GM19035 (cell line): ENCODE measurements around the gene CNKSR2.
"Not testable (repeated sequence)": the region's sequence is repeated elsewhere in the genome, so short reads cannot be mapped to it uniquely, and the experiment has no call there.

Experiments
- ATAC-seq: cut with Tn5 transposase; IDR thresholded peaks from one replicate; pipeline ENCODE4 v1.9.1; 2021; ENCODE audit not compliant: unreplicated experiment

Gene CNKSR2

DNA sequence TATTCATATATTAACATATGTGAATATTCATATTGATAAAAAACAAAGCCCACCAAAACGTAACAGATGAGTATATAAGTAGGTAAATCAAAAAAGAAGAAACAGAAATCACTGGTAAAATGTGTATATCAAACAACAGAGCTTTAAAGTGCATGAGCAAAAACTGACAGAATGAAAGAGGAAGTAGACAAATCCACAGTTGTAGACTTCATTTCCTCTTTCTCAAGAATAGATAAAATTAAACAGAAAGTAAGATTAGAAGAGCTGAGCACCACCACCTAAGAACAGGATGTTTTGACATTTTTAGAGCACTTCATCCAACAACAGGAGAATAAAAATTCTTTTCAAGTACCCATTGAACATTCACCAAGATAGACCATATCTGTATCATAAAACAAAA, 64.6 kb downstream of the CNKSR2 start:
- peak; percentile 92 for ATAC-seq

- no peak for ATAC-seq
Measured at GRCh38 chrX:21440911-21441310, 66.7 kb downstream of the CNKSR2 start.

- ATAC-seq = no peak
Measured at GRCh38 chrX:21457718-21458117, 83.5 kb downstream of the CNKSR2 start.

DNA sequence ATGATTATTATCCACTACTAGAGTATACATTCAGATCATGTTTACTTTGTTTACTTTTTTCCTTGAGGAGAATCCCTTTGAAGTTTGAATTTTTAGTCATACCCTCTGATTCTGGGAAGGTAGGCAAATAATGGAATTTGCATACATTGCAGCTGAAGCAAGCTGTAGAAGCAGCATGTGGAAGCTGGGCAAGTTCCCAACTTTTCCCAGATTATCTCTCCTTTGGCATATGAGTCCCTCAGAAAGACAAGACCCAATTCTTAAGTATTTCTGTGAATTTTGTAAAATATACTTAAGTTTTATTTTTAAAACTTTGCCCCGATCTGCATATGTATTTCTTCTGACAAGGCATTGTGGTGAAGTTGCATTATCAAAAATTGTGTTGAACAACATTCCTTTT, 94.9 kb downstream of the CNKSR2 start:
- no peak for ATAC-seq

DNA sequence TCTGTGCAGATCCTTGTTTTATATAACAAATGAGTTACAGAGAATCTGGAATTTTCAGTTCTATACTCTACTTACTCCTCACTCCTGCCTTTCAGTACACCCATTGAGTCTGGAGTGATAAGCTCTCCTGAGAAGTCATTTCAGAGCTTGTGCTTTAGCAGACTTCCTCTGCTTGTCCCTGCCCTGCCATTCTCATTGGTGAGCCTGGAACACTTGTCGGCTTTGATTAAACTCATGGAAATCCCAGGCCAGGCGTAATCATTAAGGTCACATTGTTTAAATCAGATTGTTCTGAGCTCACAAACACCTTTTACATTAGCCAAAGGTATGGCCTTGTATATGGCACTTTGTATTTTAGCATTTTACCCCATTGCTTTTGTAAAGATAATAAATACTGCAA, 102.7 kb downstream of the CNKSR2 start:
- no peak for ATAC-seq

DNA sequence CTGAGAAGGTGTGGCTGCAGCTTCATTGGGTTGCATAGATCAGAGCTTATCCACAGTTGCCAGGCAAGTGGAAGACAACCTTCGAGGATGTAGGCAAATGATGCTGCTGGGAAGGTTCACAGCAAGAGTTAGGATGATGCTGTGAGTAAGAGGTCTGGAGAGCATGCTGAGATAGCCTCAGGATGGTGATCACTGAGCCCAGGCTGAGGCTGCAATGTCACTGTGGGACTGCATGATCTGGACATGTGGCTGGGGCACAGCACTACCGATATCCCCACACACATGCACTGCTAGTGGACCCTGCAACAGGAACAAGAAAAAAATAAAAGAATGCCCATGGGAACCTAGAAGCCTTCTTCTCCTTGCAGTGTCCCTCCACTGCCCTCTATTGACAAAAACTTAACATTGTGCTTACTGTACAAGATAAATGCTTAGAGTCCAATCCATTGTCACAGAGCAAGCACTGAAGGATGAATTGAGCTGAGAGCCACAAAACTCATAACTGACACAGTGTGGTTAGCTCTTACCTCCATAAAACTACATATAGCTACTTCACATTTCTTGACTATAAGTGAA, 105.6 kb downstream of the CNKSR2 start:
- peak; percentile 65 for ATAC-seq

DNA sequence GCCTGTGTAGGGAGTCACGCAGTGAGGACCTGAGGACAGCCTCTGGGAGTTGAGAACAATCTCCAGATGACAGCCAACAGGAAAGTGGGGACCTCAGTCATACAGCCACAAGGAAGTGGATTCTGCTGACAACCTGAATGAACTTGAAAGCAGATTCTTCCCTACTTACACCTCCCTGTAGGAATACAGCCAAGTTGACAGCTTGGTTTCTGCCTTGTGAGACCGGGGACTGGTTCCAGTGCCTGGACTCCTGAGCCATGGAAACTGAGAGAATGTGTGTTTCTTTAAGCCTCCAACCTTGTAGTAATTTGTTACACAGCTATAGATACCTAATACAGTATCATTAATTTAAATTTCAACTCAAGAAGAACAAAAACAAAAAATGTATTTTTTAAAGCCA, 107.5 kb downstream of the CNKSR2 start:
- ATAC-seq = no peak

GRCh38 chrX:21484051-21484450, 109.8 kb downstream of the CNKSR2 start:
- not testable (repeated sequence) for ATAC-seq

DNA sequence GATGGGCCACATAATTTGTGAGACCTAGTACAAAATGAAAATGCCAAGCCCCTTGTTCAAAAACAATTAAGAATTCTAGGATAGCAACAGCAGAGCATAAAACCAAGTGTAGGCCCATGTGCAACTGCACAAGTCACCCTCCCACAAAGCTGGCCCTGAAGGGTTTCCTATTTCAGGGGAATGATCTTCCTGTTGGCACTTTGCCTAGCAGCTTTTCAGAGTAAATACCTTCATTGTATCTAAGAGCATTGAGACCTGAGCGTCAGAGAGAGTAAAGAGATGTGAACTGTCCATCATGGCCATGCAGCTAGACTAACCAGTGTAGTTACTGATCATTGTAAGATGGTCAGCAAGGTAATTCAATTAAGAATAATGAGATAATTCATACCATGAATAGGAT, 113.6 kb downstream of the CNKSR2 start:
- ATAC-seq = no peak

DNA sequence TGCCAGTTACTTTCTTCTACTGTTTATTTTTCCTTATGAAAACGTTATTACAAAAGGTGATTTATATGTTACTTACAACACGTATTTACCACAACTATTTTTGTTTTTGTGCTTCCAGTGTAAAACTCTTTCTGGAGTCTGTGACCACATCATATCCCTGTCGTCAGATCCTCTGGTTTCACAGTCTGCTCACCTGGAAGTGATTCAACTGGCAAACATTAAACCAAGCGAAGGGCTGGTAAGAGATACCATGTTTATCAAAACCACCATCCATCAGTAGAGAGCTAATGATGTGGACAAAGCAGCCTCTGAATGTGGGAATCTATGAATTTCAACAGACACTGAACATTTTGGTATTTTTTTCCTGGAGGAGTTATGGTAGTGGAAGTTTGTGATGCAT, 116.1 kb downstream of the CNKSR2 start:
- no peak for ATAC-seq

DNA sequence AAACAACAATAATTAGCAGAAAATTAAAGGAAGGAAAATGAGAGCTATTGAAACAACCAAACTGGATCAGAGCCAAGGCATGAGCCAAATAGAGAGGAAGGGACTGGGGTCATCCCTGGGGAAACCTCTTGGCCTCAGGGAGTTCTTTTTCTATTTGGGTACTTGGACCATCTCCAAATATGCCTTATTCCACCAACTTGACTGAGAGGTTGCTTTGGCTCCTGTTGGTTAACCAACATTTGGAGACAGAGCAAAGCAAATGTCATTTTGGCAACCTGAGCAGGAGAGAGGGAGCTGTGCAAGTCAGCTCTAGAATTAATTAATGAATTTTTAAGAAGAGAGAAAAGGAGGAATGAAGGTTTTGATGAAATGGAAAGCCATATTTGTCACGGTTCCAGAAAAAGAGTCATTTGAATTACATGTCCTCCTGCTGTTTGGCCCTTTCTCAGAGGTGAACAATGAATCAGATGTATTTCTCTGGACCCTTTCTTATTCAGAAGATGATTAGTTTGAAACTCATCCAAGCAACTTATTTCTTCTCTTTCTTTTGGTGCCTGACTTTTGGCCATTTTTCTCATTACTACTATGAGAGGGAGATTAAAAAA, 119.1 kb downstream of the CNKSR2 start:
- ATAC-seq = no peak

DNA sequence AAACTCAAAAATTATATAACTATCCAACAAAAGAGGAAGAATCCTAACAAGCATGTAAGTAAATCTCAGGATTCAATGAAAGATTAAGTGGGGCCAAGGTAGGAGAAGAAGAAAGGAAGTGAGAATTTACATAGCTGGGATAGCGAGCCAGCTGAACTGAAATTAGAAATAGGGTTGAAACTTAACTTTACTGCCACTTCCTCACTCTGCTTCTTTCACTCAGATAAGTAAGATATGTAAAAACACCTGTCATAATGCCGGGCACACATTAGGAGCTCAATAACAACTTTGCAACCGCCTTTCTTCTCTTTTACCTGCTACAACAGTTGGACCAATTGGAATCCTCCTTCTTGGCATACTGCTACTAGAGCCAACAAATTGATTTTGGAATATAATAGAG, 129.4 kb downstream of the CNKSR2 start:
- ATAC-seq = no peak

GRCh38 chrX:21509912-21510311, 135.7 kb downstream of the CNKSR2 start:
- no peak for ATAC-seq

DNA sequence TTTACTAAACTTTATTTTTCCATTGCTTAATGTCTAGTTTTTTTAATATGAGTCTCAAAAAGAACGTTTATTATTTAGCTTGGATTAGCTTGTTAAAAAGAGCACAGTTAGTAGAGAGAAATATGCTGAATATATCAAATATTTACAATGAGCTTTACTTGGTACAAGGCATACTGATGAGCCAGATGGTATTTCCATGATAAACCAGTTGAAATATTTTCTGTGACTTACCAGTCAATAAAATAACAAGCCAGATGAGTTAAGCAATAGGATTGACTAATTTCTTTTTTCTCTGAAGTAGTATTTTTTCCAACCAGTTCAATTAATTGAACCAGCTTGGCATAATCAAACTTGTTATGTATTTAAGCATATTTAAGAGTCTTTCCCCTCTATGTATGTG, 149.8 kb downstream of the CNKSR2 start:
- ATAC-seq = no peak

DNA sequence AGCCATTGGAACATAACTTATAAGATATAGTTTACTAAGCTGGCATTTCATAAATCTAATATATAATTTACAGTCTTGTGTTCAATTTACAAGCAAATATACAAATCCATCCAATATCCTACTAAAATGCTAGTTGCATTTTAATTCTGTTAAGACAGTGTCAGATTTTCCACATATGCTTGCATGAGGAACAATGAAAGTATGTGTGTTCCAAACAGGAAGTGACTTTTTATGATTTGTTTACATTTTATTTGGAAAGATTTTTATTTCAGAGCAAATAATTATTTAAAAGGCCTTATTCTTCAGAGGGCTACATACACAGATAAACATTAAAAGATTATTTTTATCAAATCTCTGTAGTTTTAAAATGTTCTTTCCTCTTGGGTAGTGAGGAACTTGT, 153.9 kb downstream of the CNKSR2 start:
- ATAC-seq = no peak

GRCh38 chrX:21529771-21530170, 155.6 kb downstream of the CNKSR2 start:
- no peak for ATAC-seq

GRCh38 chrX:21544642-21545041, 170.4 kb downstream of the CNKSR2 start:
- ATAC-seq = not testable (repeated sequence)

GRCh38 chrX:21559417-21559816, 185.2 kb downstream of the CNKSR2 start:
- ATAC-seq = no peak

- ATAC-seq = no peak
Measured at GRCh38 chrX:21565025-21565424, 190.8 kb downstream of the CNKSR2 start.

DNA sequence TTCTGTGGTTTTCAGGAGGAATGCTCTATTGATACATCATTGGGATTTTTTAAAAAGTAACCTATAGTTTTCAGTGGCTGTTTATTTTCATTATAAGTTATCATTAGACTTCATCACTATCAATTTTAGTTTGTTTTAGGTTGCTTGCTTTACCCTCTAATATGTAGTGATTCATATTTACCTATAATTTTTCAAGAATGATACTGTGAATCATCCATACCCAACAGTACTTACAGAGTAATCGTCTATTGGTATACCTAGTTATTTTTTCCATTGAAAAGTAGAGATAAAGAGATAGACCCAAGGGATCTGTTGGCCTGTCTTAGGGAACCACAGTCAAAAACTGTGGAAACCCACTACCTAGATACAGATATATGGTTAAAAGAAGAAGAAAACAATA, 200.6 kb downstream of the CNKSR2 start:
- no peak for ATAC-seq

GRCh38 chrX:21581479-21581878, 207.3 kb downstream of the CNKSR2 start:
- ATAC-seq = no peak

DNA sequence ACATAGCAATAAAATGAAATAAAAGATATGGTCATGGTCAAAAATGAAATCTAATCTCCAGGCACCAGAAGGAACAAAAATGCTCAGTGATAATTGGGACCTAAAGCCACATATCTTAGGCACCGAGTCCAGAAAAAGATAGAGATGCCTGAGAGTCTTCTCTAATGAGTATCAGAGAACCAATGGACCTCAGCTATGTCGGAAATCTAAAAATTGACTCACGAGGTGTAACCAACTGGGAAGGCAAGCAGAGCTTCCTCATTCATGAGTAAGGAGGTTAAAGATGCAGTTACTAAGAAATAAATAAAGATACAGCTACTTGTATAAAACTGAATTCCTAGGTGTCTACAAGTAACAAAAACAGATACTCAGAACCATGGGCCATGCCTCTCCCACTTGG, 211.8 kb downstream of the CNKSR2 start:
- no peak for ATAC-seq
